H1 (cell line): ENCODE results near the gene WDR37. TPM values are rescaled to one million over a fixed set of nuclear protein-coding genes. Genes with fewer than 3 reads are reported as not detected.

ENCODE experiments used
- CTCF ChIA-PET: fragments of 300-600 bp; sonication (Branson Sonifier 250); formaldehyde crosslinking; loops from one replicate; lab custom pipeline; 2021; ENCODE audit not compliant: partially characterized antibody; lab: Charles Lee
- POLR2A ChIA-PET: fragments of 300-600 bp; sonication (Branson Sonifier 250); formaldehyde crosslinking; loops from one replicate; lab custom pipeline; 2021; ENCODE audit warnings: inconsistent platforms; ENCODE audit not compliant: partially characterized antibody; lab: Charles Lee
- DNase-seq, 2 experiments: peaks; one replicate each; pipeline versions ENCODE4 v3.0.0 to v3.0.0-alpha.2; 2010 to 2022; ENCODE audit warnings: low spot score in 2 of 2, low read depth in 1 of 2, mixed read lengths in 1 of 2
- FAIRE-seq: peaks from 2 replicates; lab custom pipeline; 2011; peaks lifted over from hg19 to GRCh38; lab: Jason Lieb, UNC
- H2AFZ ChIP-seq: 2 replicates; pipeline ENCODE4 v1.8.1; 2012; ENCODE audit warnings: low read length, inconsistent platforms
- H2AK5ac ChIP-seq: 2 replicates; pipeline ENCODE4 v1.6.1; 2013; ENCODE audit warnings: low read depth, low read length
- H2BK120ac ChIP-seq: replicated peaks from 2 replicates; pipeline ENCODE3; 2013; ENCODE audit warnings: low read depth, low read length, inconsistent platforms
- H2BK12ac ChIP-seq: 2 replicates; pipeline ENCODE4 v1.6.1; 2013; ENCODE audit warnings: low read depth, low read length
- H2BK15ac ChIP-seq: 2 replicates; pipeline ENCODE4 v1.6.1; 2013; ENCODE audit warnings: low read length
- H2BK20ac ChIP-seq: 2 replicates; pipeline ENCODE4 v1.6.1; 2013; ENCODE audit warnings: low read length
- H2BK5ac ChIP-seq: 2 replicates; pipeline ENCODE4 v1.6.1; 2013; ENCODE audit warnings: low read depth, low read length
- H3K14ac ChIP-seq: 2 replicates; pipeline ENCODE4 v1.6.1; 2013; ENCODE audit warnings: inconsistent platforms; ENCODE audit not compliant: insufficient read length
- H3K18ac ChIP-seq: 2 replicates; pipeline ENCODE4 v1.6.1; 2013; ENCODE audit warnings: low read length; ENCODE audit errors: extremely low read depth
- H3K23ac ChIP-seq: 2 replicates; pipeline ENCODE4 v1.6.1; 2013; ENCODE audit warnings: inconsistent platforms; ENCODE audit not compliant: insufficient read length
- H3K23me2 ChIP-seq: 2 replicates; pipeline ENCODE4 v1.6.1; 2013; ENCODE audit warnings: low read depth, low read length
- H3K27ac ChIP-seq: 2 replicates; pipeline ENCODE4 v1.6.1; 2011; ENCODE audit warnings: low read depth, low read length, inconsistent platforms
- H3K27me3 ChIP-seq, 4 experiments: replicated peaks in 1 of 4; 1 replicate in 1 of 4; 2 replicates in 3 of 4; pipeline versions ENCODE4 v1.6.1 to v1.8.1; 2011 to 2013; ENCODE audit warnings: low read length in 3 of 4, mild to moderate bottlenecking in 3 of 4, inconsistent platforms in 2 of 4, mixed read lengths in 2 of 4, moderate library complexity in 1 of 4; ENCODE audit not compliant: control insufficient read depth in 3 of 4, insufficient read depth in 3 of 4; ENCODE audit errors: extremely low read depth in 1 of 4
- H3K36me3 ChIP-seq, 4 experiments: 2 replicates each; pipeline versions ENCODE4 v1.6.1 to v1.8.1; 2011 to 2013; ENCODE audit warnings: mild to moderate bottlenecking in 4 of 4, low read length in 3 of 4, moderate library complexity in 2 of 4, control low read depth in 1 of 4, inconsistent platforms in 1 of 4; ENCODE audit not compliant: insufficient read depth in 4 of 4, control insufficient read depth in 2 of 4
- H3K4ac ChIP-seq: replicated peaks from 2 replicates; pipeline ENCODE3; 2013; ENCODE audit warnings: low read length, low read depth, mixed read lengths, inconsistent platforms; ENCODE audit not compliant: insufficient read length
- H3K4me1 ChIP-seq, 4 experiments: replicated peaks in 1 of 4; 1 replicate in 1 of 4; 2 replicates in 3 of 4; pipeline versions ENCODE4 v1.6.1 to v1.8.1; 2011 to 2013; ENCODE audit warnings: low read length in 3 of 4, inconsistent platforms in 2 of 4, mixed read lengths in 1 of 4; ENCODE audit not compliant: insufficient read depth in 4 of 4, control insufficient read depth in 3 of 4
- H3K4me2 ChIP-seq, 2 experiments: 2 replicates each; pipeline versions ENCODE4 v1.6.1 to v1.8.1; 2011 to 2013; ENCODE audit warnings: low read depth in 2 of 2, low read length in 2 of 2, control low read depth in 1 of 2, inconsistent platforms in 1 of 2, mild to moderate bottlenecking in 1 of 2; ENCODE audit not compliant: insufficient read depth in 1 of 2
- H3K4me3 ChIP-seq, 4 experiments: fragments of 200-600, 300-600 bp in 1 of 4; sonication (generic), shearing (Covaris generic), sonication (Bioruptor Twin) in 1 of 4; 2 replicates each; pipeline versions ENCODE4 v1.5.1 to v1.8.1; 2011 to 2016; ENCODE audit warnings: low read length in 4 of 4, low read depth in 3 of 4, control low read depth in 2 of 4, inconsistent platforms in 2 of 4, mild to moderate bottlenecking in 2 of 4, mixed read lengths in 1 of 4, moderate library complexity in 1 of 4; ENCODE audit not compliant: insufficient read depth in 2 of 4; ENCODE audit errors: extremely low read depth in 1 of 4
- H3K56ac ChIP-seq: replicated peaks from 2 replicates; pipeline ENCODE3; 2013; ENCODE audit warnings: low read depth, mild to moderate bottlenecking, mixed read lengths, low read length, inconsistent platforms; ENCODE audit not compliant: insufficient read length
- H3K79me1 ChIP-seq: 2 replicates; pipeline ENCODE4 v1.6.1; 2013; ENCODE audit warnings: low read depth, low read length, control low read depth
- H3K79me2 ChIP-seq, 2 experiments: 2 replicates each; pipeline versions ENCODE4 v1.6.1 to v1.8.1; 2012 to 2013; ENCODE audit warnings: low read length in 2 of 2, mild to moderate bottlenecking in 2 of 2, inconsistent platforms in 1 of 2; ENCODE audit not compliant: insufficient read depth in 2 of 2, control insufficient read depth in 1 of 2
- H3K9ac ChIP-seq, 4 experiments: replicated peaks in 1 of 4; 1 replicate in 1 of 4; 2 replicates in 3 of 4; pipeline versions ENCODE4 v1.6.1 to v1.8.1; 2011 to 2013; ENCODE audit warnings: low read depth in 3 of 4, low read length in 3 of 4, control low read depth in 2 of 4, mild to moderate bottlenecking in 2 of 4, moderate library complexity in 2 of 4, inconsistent platforms in 1 of 4; ENCODE audit errors: extremely low read depth in 1 of 4
- H3K9me3 ChIP-seq, 2 experiments: 2 replicates each; pipeline versions ENCODE4 v1.6.1 to v1.8.1; 2012 to 2013; ENCODE audit warnings: mild to moderate bottlenecking in 2 of 2, moderate library complexity in 2 of 2, control low read depth in 1 of 2, inconsistent platforms in 1 of 2, low read depth in 1 of 2, low read length in 1 of 2, mixed read lengths in 1 of 2; ENCODE audit not compliant: insufficient read depth in 2 of 2
- H4K20me1 ChIP-seq, 2 experiments: replicated peaks in 1 of 2; 2 replicates each; pipeline versions ENCODE3 to v1.8.1; 2011 to 2013; ENCODE audit warnings: inconsistent platforms in 2 of 2, low read length in 2 of 2, mild to moderate bottlenecking in 1 of 2; ENCODE audit not compliant: insufficient read depth in 2 of 2, control insufficient read depth in 1 of 2
- H4K5ac ChIP-seq: 2 replicates; pipeline ENCODE4 v1.6.1; 2013; ENCODE audit warnings: low read length, low read depth, mixed read lengths, inconsistent platforms; ENCODE audit not compliant: insufficient read length
- H4K8ac ChIP-seq: 2 replicates; pipeline ENCODE4 v1.8.0; 2013; ENCODE audit warnings: mild to moderate bottlenecking, moderate library complexity, low read length, inconsistent platforms; ENCODE audit not compliant: insufficient read depth; ENCODE audit errors: extremely low read depth
- H4K91ac ChIP-seq: replicated peaks from 2 replicates; pipeline ENCODE3; 2013; ENCODE audit warnings: low read length, mixed read lengths, inconsistent platforms; ENCODE audit not compliant: insufficient read length
- GABPA ChIP-seq: IDR thresholded peaks from 2 replicates; pipeline ENCODE4 v1.6.1; 2011; ENCODE audit warnings: mild to moderate bottlenecking, low read length, moderate library complexity, borderline replicate concordance; ENCODE audit not compliant: insufficient read depth
- JUN ChIP-seq: IDR thresholded peaks from 2 replicates; pipeline ENCODE4 v1.6.1; 2011; ENCODE audit warnings: low read depth, mild to moderate bottlenecking, improper control_type of control experiment, low read length
- NANOG ChIP-seq: IDR thresholded peaks from 2 replicates; pipeline ENCODE4 v1.6.1; 2011; ENCODE audit warnings: low read length, low read depth, mild to moderate bottlenecking, inconsistent platforms; ENCODE audit not compliant: insufficient read depth, poor library complexity, severe bottlenecking
- PHF8 ChIP-seq: fragments of 200-600 bp; sonication (generic); conservative IDR thresholded peaks from 2 replicates; pipeline ENCODE4 v1.7.1; 2012; ENCODE audit warnings: low read depth, mild to moderate bottlenecking, inconsistent platforms, low read length, moderate library complexity
- RBBP5 ChIP-seq: IDR thresholded peaks from 2 replicates; pipeline ENCODE4 v1.7.1; 2012; ENCODE audit warnings: low read depth, mild to moderate bottlenecking, inconsistent platforms, low read length, moderate library complexity, borderline replicate concordance
- WGBS, 2 experiments: shearing (Covaris generic) in 1 of 2; methylation state at CpG; one replicate each; pipeline versions ENCODE4 v1.1.6 to v1.1.7; 2013 to 2015; ENCODE audit warnings: low lambda C conversion rate in 2 of 2, mixed read lengths in 2 of 2, inconsistent platforms in 1 of 2, low coverage in 1 of 2, missing lambda C conversion rate in 1 of 2; ENCODE audit not compliant: insufficient replicate concordance in 2 of 2, insufficient coverage in 1 of 2, insufficient read length in 1 of 2; ENCODE audit errors: extremely low coverage in 1 of 2, missing lambda C conversion rate in 1 of 2; 5-methylcytosine and 5-hydroxymethylcytosine counted together
- polyA plus RNA-seq, 7 experiments: library from polyadenylated mRNA; depleted of rRNA in 3 of 7; stranded (reverse) in 5 of 7; unstranded in 2 of 7; fragments of >200 nt in 5 of 7; fragments of 200-250 nt in 2 of 7; gene quantifications; 1 replicate in 5 of 7; 2 replicates in 1 of 7; 4 replicates in 1 of 7; pipeline versions ENCODE4 v1.2.1 to v1.2.3, GENCODE V29; 2011 to 2013; ENCODE audit warnings: missing spikeins in 2 of 7, mixed read lengths in 2 of 7
- total RNA-seq: library from RNA; stranded (reverse); fragmentation: NEBNext Ultra II Directional; extraction: Animal tissue kit (Norgen Biotek cat#: 25700); gene quantifications from 2 replicates; pipeline ENCODE4 v1.2.1, GENCODE V29; 2021
- TF ChIP-seq, protein P1 (sequence below), 3 experiments: IDR thresholded peaks; 1 replicate in 2 of 3; 2 replicates in 1 of 3; pipeline versions ENCODE4 v1.5.1 to v1.6.1; 2011; ENCODE audit warnings: low read length in 3 of 3, mild to moderate bottlenecking in 3 of 3, inconsistent platforms in 2 of 3, low read depth in 1 of 3, moderate library complexity in 1 of 3; ENCODE audit not compliant: insufficient read depth in 1 of 3; ENCODE audit errors: control extremely low read depth in 1 of 3

Gene WDR37
- total and polyA plus RNA-seq, 2 of the 8 experiments (the other 6 are each of a cell fraction or from before 2014, with no cell fraction given) = 9.6 to 12.0 TPM

DNA sequence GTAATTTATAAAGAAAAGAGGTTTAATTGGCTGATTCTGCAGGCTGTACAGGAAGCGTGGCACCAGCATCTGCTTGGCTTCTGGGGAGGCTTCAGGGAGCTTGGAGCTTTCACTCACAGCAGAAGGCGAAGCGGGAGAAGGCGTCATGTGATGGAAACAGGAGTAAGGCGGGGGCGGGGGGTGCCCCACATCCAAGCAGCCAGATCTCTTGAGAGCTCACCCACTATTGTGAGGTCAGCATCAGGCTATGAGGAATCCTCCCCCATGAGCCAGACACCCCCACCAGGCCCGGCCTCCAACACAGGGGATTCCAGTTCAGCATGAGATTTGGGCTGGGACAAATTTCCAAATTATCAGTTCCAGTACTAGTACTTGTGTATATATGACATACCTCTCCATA lies 46.2 kb downstream of the WDR37 start:
- Histone ChIP-seq H4K20me1 (peaks cover 2 to 4% of the 10 kb centered on the region in 2 experiments), H3K56ac (no peak overlapping the region), H3K14ac (no peak overlapping the region), H4K5ac (no peak overlapping the region), H3K79me1 (peaks cover 5% of the 10 kb centered on the region), H2AK5ac (no peak overlapping the region; the same call in 1 of the 2 replicates), H3K4me1 (no peaks in the 10 kb centered on the region; a peak in 3 of 7 replicates), H3K18ac (no peak overlapping the region), H2AFZ (no peak overlapping the region), H4K8ac (no peak overlapping the region), H3K9me3 (no peaks in the 10 kb centered on the region), H3K27ac (no peak overlapping the region), H3K23me2 (no peaks in the 10 kb centered on the region), H2BK120ac (no peak overlapping the region), H2BK12ac (no peak overlapping the region), H2BK5ac (peak overlapping the region; percentile 82; the same call in 1 of the 2 replicates), H3K4ac (no peak overlapping the region), H3K9ac (no peak overlapping the region), H3K4me2 (no peak overlapping the region), H2BK15ac (no peak overlapping the region), H3K4me3 (no peak overlapping the region), H4K91ac (no peak overlapping the region), H3K36me3 (peaks cover 2 to 16% (median 6%) of the 10 kb centered on the region in 4 experiments; a peak in 5 of 8 replicates), H3K79me2 (no peaks in the 10 kb centered on the region), H3K27me3 (no peaks in the 10 kb centered on the region), H2BK20ac (no peak overlapping the region), H3K23ac (no peak overlapping the region)
- DNase-seq = no peak
- ChIA-PET CTCF (interaction anchor here (1.1 to 2.3 kb wide), 3 partner anchors 12 to 18 kb away, joined by 3 to 6 read pairs (median 6); no protein-coding TSS in a partner anchor), POLR2A (no interaction called here)
- WGBS, 2 experiments = 91% methylated on average over 7 of the region's 7 CpGs; no CpG with 5 or more reads in 1 of the 2 experiments
- TF ChIP-seq JUN (no peak), RBBP5 (no peak), PHF8 (no peak), GABPA (no peak), NANOG (no peak)
- TF ChIP-seq, protein P1, sequence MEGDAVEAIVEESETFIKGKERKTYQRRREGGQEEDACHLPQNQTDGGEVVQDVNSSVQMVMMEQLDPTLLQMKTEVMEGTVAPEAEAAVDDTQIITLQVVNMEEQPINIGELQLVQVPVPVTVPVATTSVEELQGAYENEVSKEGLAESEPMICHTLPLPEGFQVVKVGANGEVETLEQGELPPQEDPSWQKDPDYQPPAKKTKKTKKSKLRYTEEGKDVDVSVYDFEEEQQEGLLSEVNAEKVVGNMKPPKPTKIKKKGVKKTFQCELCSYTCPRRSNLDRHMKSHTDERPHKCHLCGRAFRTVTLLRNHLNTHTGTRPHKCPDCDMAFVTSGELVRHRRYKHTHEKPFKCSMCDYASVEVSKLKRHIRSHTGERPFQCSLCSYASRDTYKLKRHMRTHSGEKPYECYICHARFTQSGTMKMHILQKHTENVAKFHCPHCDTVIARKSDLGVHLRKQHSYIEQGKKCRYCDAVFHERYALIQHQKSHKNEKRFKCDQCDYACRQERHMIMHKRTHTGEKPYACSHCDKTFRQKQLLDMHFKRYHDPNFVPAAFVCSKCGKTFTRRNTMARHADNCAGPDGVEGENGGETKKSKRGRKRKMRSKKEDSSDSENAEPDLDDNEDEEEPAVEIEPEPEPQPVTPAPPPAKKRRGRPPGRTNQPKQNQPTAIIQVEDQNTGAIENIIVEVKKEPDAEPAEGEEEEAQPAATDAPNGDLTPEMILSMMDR (IDR thresholded peaks at IDR 0.05; ENCODE audit: control extremely low read depth in 1 of 3, insufficient read depth in 1 of 3, low read depth in 1 of 3, low read length in 3 of 3) = no peak
- FAIRE-seq = no peak
